HG02763 (cell line): ENCODE measurements around the gene SSBP2.
"Not testable (repeated sequence)": the region's sequence is repeated elsewhere in the genome, so short reads cannot be mapped to it uniquely, and the experiment has no call there.

Source experiments
- ATAC-seq: cut with Tn5 transposase; IDR thresholded peaks from one replicate; pipeline ENCODE4 v1.9.1; 2021; ENCODE audit warnings: mild to moderate bottlenecking, moderate library complexity; ENCODE audit not compliant: unreplicated experiment

SSBP2 gene

GRCh38 chr5:81606150-81606549 lies 144.7 kb downstream of the SSBP2 start:
- ATAC-seq: no peak

GRCh38 chr5:81605299-81605698 lies 145.6 kb downstream of the SSBP2 start:
- no peak for ATAC-seq

GRCh38 chr5:81604193-81604592 lies 146.7 kb downstream of the SSBP2 start:
- ATAC-seq: no peak

- ATAC-seq: no peak
Measured at GRCh38 chr5:81601919-81602318, 149.0 kb downstream of the SSBP2 start.

GRCh38 chr5:81592085-81592484 lies 158.8 kb downstream of the SSBP2 start:
- ATAC-seq: not testable (repeated sequence)

- no peak for ATAC-seq
Measured at GRCh38 chr5:81590498-81591384, 160.2 kb downstream of the SSBP2 start.

GRCh38 chr5:81579262-81579924 lies 171.5 kb downstream of the SSBP2 start:
- ATAC-seq: no peak

GRCh38 chr5:81577091-81577490 lies 173.8 kb downstream of the SSBP2 start:
- ATAC-seq: no peak

- no peak for ATAC-seq
Measured at GRCh38 chr5:81575924-81576323, 175.0 kb downstream of the SSBP2 start.

GRCh38 chr5:81572201-81572600 lies 178.7 kb downstream of the SSBP2 start:
- no peak for ATAC-seq

GRCh38 chr5:81558188-81558587 lies 192.7 kb downstream of the SSBP2 start:
- ATAC-seq: no peak

GRCh38 chr5:81556809-81557208 lies 194.1 kb downstream of the SSBP2 start:
- no peak for ATAC-seq

- ATAC-seq: no peak
Measured at GRCh38 chr5:81555865-81556264, 195.0 kb downstream of the SSBP2 start.

- no peak for ATAC-seq
Measured at GRCh38 chr5:81554647-81555046, 196.2 kb downstream of the SSBP2 start.

- ATAC-seq: no peak
Measured at GRCh38 chr5:81553567-81554212, 197.2 kb downstream of the SSBP2 start.

GRCh38 chr5:81552852-81553566 lies 197.9 kb downstream of the SSBP2 start:
- no peak for ATAC-seq

- ATAC-seq: no peak
Measured at GRCh38 chr5:81549123-81549522, 201.8 kb downstream of the SSBP2 start.

- no peak for ATAC-seq
Measured at GRCh38 chr5:81547001-81547400, 203.9 kb downstream of the SSBP2 start.

GRCh38 chr5:81545911-81546310 lies 205.0 kb downstream of the SSBP2 start:
- ATAC-seq: no peak

GRCh38 chr5:81544351-81545018 lies 206.4 kb downstream of the SSBP2 start:
- no peak for ATAC-seq

- no peak for ATAC-seq
Measured at GRCh38 chr5:81542242-81542641, 208.7 kb downstream of the SSBP2 start.
